GM18868 (cell line): ENCODE measurements around the gene PABPC3.

Source experiments
- ATAC-seq: cut with Tn5 transposase; IDR thresholded peaks from one replicate; pipeline ENCODE4 v1.9.1; 2021; ENCODE audit warnings: mild to moderate bottlenecking, moderate library complexity; ENCODE audit not compliant: unreplicated experiment

Gene PABPC3

GRCh38 chr13:25095851-25096453 is at the start of gene PABPC3:
PABPC3 (plus strand) TSS chr13:25096136; CDS start chr13:25096199, 63 bp downstream.
- no peak for ATAC-seq

- ATAC-seq, result no peak
Observed at GRCh38 chr13:25046274-25046984, 49.5 kb upstream of the PABPC3 start.

- ATAC-seq, result no peak
Observed at GRCh38 chr13:25046985-25047511, 48.9 kb upstream of the PABPC3 start.

- ATAC-seq, result no peak
Observed at GRCh38 chr13:25051065-25051464, 44.9 kb upstream of the PABPC3 start.

DNA sequence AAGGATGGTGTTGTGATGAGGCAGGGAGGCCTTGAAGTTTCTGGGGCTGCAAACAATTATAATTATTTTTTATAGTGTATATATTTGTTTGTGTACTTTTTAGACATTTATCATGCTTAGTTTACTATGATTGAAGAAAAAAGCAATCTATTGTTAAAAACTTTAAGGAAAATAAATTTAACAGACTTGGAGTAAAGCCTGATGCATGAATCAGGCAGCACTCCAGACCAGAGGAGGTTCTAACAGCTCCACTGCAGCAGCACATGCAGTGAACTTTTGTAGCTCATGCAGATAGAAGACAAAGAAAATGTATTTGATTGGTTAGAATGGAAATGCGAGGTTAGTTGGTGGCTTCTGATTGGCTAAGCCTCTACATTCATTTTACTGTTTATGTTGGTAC is 36.8 kb upstream of the PABPC3 start:
- ATAC-seq, result no peak

- no peak for ATAC-seq
Observed at GRCh38 chr13:25059958-25060357, 36.0 kb upstream of the PABPC3 start.

GRCh38 chr13:25062479-25062878 is 33.5 kb upstream of the PABPC3 start:
- no peak for ATAC-seq

DNA sequence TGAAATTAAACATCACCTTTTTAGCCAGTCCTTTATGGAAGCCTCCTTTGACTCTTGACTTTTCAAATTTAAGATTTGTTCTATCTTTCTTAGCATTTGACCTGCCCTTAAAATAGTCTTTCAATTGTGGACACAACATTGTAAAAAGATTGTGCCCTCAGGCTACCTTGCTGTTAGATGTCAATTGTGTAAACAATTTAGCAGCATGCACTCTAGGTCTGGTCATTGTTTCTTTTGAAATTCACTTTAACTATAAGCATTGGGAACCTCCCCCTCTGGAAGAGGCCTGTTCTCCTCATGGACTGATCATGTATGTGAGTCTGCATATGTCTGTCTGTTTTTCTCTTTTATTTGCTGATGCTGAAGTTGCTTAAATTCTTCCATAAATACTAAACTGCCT is 31.5 kb upstream of the PABPC3 start:
- ATAC-seq, result no peak

GRCh38 chr13:25065974-25066770 is 29.8 kb upstream of the PABPC3 start:
- ATAC-seq, result no peak

- ATAC-seq, result no peak
Observed at GRCh38 chr13:25067064-25067463, 28.9 kb upstream of the PABPC3 start.

DNA sequence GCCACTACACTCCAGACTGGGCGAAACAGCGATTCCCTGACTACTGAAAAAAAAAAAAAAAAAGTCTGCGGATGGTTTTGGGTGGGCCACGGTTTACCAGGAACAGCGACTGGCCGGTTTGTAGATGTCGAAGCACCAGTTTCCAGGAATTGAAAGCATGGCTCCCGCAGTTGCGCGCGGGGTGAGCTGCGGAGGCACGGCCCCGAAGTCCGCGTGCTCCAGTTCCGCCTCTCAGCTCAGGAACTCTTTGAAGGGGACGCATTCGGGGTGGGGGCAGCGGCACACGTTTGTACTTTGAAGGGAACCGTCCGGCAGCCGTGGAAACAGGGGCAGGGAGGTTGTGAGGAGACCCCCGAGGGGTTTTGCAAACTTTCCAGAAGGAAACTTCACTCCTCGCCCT is 27.1 kb upstream of the PABPC3 start:
- no peak for ATAC-seq

- ATAC-seq, result no peak
Observed at GRCh38 chr13:25069236-25069635, 26.7 kb upstream of the PABPC3 start.

- ATAC-seq, result no peak
Observed at GRCh38 chr13:25069911-25070310, 26.0 kb upstream of the PABPC3 start.

DNA sequence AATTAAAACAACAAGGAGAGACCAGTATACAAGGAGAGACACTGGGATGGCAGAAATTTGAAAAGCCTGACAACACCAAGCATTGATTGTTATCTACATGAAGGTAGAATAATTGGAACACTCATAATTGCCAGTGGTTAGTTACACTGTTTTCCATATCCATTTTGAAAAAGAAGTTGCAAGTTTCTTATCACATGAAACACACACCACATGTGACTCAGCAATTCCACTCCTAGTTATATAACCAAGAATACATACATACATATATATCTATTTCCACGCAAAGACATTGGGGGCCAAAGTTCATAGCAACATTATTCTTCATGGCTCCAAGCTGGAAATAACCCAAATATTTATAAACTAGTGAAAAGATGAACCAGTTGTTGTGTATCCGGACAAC is 15.2 kb upstream of the PABPC3 start:
- no peak for ATAC-seq

- no peak for ATAC-seq
Observed at GRCh38 chr13:25084096-25084495, 11.8 kb upstream of the PABPC3 start.

GRCh38 chr13:25085125-25085742 is 10.7 kb upstream of the PABPC3 start:
- ATAC-seq, result no peak

DNA sequence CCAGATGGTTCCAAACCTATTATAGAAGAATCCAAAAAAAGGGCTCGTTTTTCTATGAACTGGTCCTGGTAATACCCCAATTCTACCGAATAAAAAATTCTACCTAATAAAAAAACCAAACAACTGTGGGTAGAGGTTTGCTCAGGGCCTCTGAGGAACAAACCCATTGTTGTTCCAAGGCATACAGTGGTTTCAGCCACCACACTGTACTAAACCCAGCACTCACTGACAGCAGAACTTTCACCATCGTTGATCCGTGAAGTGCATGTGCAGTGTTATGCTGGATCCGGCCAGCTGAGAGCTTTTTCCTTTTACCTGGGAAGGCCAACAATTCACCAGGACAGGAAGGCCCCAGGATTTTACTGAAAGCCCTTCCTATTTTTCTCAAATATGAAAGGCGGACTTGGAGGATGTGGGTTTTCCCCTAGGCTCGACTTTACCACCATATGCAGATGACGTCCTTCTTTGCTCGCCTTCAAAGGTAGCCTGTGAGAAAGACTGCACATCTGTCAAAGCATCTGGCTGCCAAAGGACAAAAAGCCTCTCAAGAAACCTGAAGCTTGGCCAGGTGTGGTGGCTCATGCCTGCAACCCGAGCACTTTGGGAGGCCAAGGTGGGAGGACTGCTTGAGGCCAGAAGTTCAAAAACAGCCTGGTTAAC is 7.2 kb upstream of the PABPC3 start:
- no peak for ATAC-seq

DNA sequence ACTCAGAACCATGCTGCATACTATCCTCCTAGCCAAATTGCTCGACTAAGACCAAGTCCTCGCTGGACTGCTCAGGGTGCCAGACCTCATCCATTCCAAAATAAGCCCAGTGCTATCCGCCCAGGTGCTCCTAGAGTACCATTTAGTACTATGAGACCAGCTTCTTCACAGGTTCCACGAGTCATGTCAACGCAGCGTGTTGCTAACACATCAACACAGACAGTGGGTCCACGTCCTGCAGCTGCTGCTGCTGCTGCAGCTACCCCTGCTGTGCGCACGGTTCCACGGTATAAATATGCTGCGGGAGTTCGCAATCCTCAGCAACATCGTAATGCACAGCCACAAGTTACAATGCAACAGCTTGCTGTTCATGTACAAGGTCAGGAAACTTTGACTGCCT is 1.5 kb downstream of the PABPC3 start:
- ATAC-seq, result no peak

DNA sequence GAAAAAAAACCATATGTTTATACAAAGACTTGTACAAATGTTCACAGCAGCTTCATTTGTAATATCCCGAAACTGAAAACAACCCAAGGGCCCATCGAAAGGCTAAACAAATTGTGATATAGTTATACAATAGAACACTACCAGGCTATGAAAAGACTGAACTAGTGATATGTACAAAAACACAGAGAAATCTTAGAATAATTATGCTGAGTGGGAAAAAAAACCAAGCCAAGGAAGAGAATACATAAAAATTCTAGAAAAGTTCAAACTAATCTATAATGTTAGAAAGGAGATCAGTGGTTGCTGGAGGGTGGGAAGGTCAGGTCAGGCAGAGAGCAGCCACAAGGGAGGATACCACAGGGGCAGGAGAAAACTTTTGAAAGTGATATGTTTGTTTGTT is 7.8 kb downstream of the PABPC3 start:
- ATAC-seq, result no peak

- ATAC-seq, result no peak
Observed at GRCh38 chr13:25109341-25109740, 13.4 kb downstream of the PABPC3 start.
